Neural cell (in vitro differentiated cells): Measurements from ENCODE around the gene ZNF292. TPM values are rescaled to one million over a fixed set of nuclear protein-coding genes. Genes with fewer than 3 reads are reported as not detected.
"Not testable (repeated sequence)": the region's sequence is repeated elsewhere in the genome, so short reads cannot be mapped to it uniquely, and the experiment has no call there.

ENCODE experiments used
- H2AFZ ChIP-seq: fragments of 200-600, 300-800 bp; sonication (generic), shearing (Covaris generic); 2 replicates; pipeline ENCODE4 v1.6.0; 2014; ENCODE audit warnings: low read depth, mild to moderate bottlenecking, antibody characterized with exemption, low read length, moderate library complexity
- H3F3A ChIP-seq: fragments of 200-600 bp; shearing (Covaris generic); 2 replicates; pipeline ENCODE4 v1.6.1; 2016; ENCODE audit warnings: mild to moderate bottlenecking, moderate library complexity, mixed read lengths, antibody characterized with exemption, low read length; ENCODE audit not compliant: insufficient read depth, poor library complexity, severe bottlenecking
- H3K27ac ChIP-seq: fragments of 200-600, 300-800 bp; sonication (generic), shearing (Covaris generic); 2 replicates; pipeline ENCODE4 v1.5.1; 2014; ENCODE audit warnings: mild to moderate bottlenecking, low read length, moderate library complexity
- H3K27me3 ChIP-seq: fragments of 300-800, 200-600 bp; sonication (generic), shearing (Covaris generic); 2 replicates; pipeline ENCODE4 v1.6.0; 2014; ENCODE audit warnings: mild to moderate bottlenecking, low read depth, low read length, moderate library complexity; ENCODE audit not compliant: insufficient read depth
- H3K36me3 ChIP-seq: fragments of 300-800, 200-600 bp; sonication (generic), shearing (Covaris generic); 2 replicates; pipeline ENCODE4 v1.5.1; 2014; ENCODE audit warnings: mild to moderate bottlenecking, antibody characterized with exemption, low read length, moderate library complexity; ENCODE audit not compliant: insufficient read depth
- H3K4me2 ChIP-seq: fragments of 300-800, 200-600 bp; sonication (generic), shearing (Covaris generic); 2 replicates; pipeline ENCODE4 v1.6.0; 2014; ENCODE audit warnings: mild to moderate bottlenecking, low read length
- H3K4me3 ChIP-seq: fragments of 300-800, 200-600 bp; sonication (generic), shearing (Covaris generic); 2 replicates; pipeline ENCODE4 v1.5.1; 2014; ENCODE audit warnings: mild to moderate bottlenecking, low read length, moderate library complexity
- H3K79me2 ChIP-seq: fragments of 200-600 bp; shearing (Covaris generic); replicated peaks from 2 replicates; pipeline ENCODE4 v1.6.0; 2014; ENCODE audit warnings: mild to moderate bottlenecking, low read length, moderate library complexity; ENCODE audit not compliant: insufficient read depth
- H3K9ac ChIP-seq: fragments of 300-800, 200-600 bp; sonication (generic), shearing (Covaris generic); 2 replicates; pipeline ENCODE4 v1.6.1; 2016; ENCODE audit warnings: mild to moderate bottlenecking, low read length, mixed read lengths
- H3K9me2 ChIP-seq: fragments of 200-600 bp; shearing (Covaris generic); 2 replicates; pipeline ENCODE4 v1.6.1; 2016; ENCODE audit warnings: mild to moderate bottlenecking, low read length, mixed read lengths; ENCODE audit not compliant: insufficient read depth
- H3K9me3 ChIP-seq: fragments of 200-600, 300-800 bp; sonication (generic), shearing (Covaris generic); 2 replicates; pipeline ENCODE4 v1.6.1; 2016; ENCODE audit warnings: mild to moderate bottlenecking, mixed run types, low read length, moderate library complexity, mixed read lengths
- H4K20me1 ChIP-seq: fragments of 200-600 bp; shearing (Covaris generic); 2 replicates; pipeline ENCODE4 v1.6.1; 2016; ENCODE audit warnings: mild to moderate bottlenecking, mixed run types; ENCODE audit not compliant: insufficient read depth
- EP300 ChIP-seq: fragments of 450-650 bp; conservative IDR thresholded peaks from 2 replicates; pipeline ENCODE4 v1.6.1; 2014; ENCODE audit warnings: antibody characterized with exemption, mild to moderate bottlenecking, moderate library complexity; ENCODE audit not compliant: poor library complexity, severe bottlenecking
- EZH2 ChIP-seq: fragments of 200-600, 300-800 bp; shearing (Covaris generic), sonication (generic); IDR thresholded peaks from 2 replicates; pipeline ENCODE4 v1.6.1; 2014; ENCODE audit warnings: antibody characterized with exemption, low read length, borderline replicate concordance, mild to moderate bottlenecking; ENCODE audit not compliant: insufficient read depth, poor library complexity, severe bottlenecking
- MXI1 ChIP-seq: fragments of 450-650 bp; conservative IDR thresholded peaks from 2 replicates; pipeline ENCODE4 v1.6.1; 2014; ENCODE audit warnings: antibody characterized with exemption, mild to moderate bottlenecking; ENCODE audit not compliant: poor library complexity, severe bottlenecking
- POLR2AphosphoS5 ChIP-seq: IDR thresholded peaks from 2 replicates; pipeline ENCODE4 v1.6.1; 2012
- RAD21 ChIP-seq: fragments of 450-650 bp; conservative IDR thresholded peaks from 2 replicates; pipeline ENCODE4 v1.6.1; 2014; ENCODE audit warnings: antibody characterized with exemption, mild to moderate bottlenecking, moderate library complexity
- SMC3 ChIP-seq: fragments of 450-650 bp; conservative IDR thresholded peaks from 2 replicates; pipeline ENCODE4 v1.6.1; 2014; ENCODE audit warnings: antibody characterized with exemption, mild to moderate bottlenecking, moderate library complexity; ENCODE audit not compliant: poor library complexity
- TAF1 ChIP-seq: IDR thresholded peaks from 2 replicates; pipeline ENCODE4 v1.6.1; 2012; ENCODE audit warnings: low read depth
- polyA plus RNA-seq: library from polyadenylated mRNA; depleted of rRNA; stranded (reverse); fragments of >200 nt; gene quantifications from 2 replicates; pipeline ENCODE4 v1.2.3, GENCODE V29; 2014
- TF ChIP-seq, protein P1 (sequence below): fragments of 450-650 bp; IDR thresholded peaks from 2 replicates; pipeline ENCODE4 v1.5.1; 2014; ENCODE audit warnings: antibody characterized with exemption, mild to moderate bottlenecking, moderate library complexity; ENCODE audit not compliant: poor library complexity, severe bottlenecking
- TF ChIP-seq, protein P2 (sequence below): IDR thresholded peaks from 2 replicates; pipeline ENCODE4 v1.6.1; 2012; ENCODE audit warnings: borderline replicate concordance

ZNF292 gene
- polyA plus RNA-seq, 1 donor from 2014 or later, result 29.8 TPM

DNA sequence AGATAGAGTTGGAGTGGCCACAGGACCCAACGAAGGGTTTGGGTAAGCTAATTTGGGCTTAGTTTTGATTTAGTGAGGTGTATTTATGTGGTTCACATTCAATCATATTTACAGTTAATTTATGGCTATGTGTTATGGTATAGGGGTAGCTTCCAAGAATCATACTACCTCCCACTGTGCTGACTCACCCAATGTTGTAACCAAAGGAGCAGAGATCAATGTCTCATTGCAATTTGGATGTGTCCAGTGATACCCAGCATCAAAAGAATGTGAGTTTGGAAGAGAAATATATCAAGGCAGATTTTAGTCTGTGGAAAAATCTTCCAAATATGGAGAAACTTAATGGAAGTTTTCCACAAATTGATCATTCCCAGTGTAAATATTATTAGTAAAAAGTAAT lies 141.8 kb downstream of the ZNF292 start:
- no peak overlapping the region for H3K27ac ChIP-seq
- no peaks in the 10 kb centered on the region for H3K9me2 ChIP-seq
- no peaks in the 10 kb centered on the region for H4K20me1 ChIP-seq
- no peaks in the 10 kb centered on the region for H3K27me3 ChIP-seq
- no peaks in the 10 kb centered on the region for H3K36me3 ChIP-seq
- TF ChIP-seq POLR2AphosphoS5 (no peak), TAF1 (no peak), SMC3 (no peak), MXI1 (no peak), RAD21 (no peak), EZH2 (no peak), EP300 (no peak)
- TF ChIP-seq, protein P1, sequence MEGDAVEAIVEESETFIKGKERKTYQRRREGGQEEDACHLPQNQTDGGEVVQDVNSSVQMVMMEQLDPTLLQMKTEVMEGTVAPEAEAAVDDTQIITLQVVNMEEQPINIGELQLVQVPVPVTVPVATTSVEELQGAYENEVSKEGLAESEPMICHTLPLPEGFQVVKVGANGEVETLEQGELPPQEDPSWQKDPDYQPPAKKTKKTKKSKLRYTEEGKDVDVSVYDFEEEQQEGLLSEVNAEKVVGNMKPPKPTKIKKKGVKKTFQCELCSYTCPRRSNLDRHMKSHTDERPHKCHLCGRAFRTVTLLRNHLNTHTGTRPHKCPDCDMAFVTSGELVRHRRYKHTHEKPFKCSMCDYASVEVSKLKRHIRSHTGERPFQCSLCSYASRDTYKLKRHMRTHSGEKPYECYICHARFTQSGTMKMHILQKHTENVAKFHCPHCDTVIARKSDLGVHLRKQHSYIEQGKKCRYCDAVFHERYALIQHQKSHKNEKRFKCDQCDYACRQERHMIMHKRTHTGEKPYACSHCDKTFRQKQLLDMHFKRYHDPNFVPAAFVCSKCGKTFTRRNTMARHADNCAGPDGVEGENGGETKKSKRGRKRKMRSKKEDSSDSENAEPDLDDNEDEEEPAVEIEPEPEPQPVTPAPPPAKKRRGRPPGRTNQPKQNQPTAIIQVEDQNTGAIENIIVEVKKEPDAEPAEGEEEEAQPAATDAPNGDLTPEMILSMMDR, result no peak
- TF ChIP-seq, protein P2, sequence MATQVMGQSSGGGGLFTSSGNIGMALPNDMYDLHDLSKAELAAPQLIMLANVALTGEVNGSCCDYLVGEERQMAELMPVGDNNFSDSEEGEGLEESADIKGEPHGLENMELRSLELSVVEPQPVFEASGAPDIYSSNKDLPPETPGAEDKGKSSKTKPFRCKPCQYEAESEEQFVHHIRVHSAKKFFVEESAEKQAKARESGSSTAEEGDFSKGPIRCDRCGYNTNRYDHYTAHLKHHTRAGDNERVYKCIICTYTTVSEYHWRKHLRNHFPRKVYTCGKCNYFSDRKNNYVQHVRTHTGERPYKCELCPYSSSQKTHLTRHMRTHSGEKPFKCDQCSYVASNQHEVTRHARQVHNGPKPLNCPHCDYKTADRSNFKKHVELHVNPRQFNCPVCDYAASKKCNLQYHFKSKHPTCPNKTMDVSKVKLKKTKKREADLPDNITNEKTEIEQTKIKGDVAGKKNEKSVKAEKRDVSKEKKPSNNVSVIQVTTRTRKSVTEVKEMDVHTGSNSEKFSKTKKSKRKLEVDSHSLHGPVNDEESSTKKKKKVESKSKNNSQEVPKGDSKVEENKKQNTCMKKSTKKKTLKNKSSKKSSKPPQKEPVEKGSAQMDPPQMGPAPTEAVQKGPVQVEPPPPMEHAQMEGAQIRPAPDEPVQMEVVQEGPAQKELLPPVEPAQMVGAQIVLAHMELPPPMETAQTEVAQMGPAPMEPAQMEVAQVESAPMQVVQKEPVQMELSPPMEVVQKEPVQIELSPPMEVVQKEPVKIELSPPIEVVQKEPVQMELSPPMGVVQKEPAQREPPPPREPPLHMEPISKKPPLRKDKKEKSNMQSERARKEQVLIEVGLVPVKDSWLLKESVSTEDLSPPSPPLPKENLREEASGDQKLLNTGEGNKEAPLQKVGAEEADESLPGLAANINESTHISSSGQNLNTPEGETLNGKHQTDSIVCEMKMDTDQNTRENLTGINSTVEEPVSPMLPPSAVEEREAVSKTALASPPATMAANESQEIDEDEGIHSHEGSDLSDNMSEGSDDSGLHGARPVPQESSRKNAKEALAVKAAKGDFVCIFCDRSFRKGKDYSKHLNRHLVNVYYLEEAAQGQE, result no peak
- no peaks in the 10 kb centered on the region for H3F3A ChIP-seq
- no peak overlapping the region for H2AFZ ChIP-seq
- H3K4me3 ChIP-seq, result no peak overlapping the region
- H3K79me2 ChIP-seq, result no peaks in the 10 kb centered on the region
- H3K4me2 ChIP-seq, result no peak overlapping the region
- H3K9ac ChIP-seq, result no peak overlapping the region
- H3K9me3 ChIP-seq, result no peaks in the 10 kb centered on the region

DNA sequence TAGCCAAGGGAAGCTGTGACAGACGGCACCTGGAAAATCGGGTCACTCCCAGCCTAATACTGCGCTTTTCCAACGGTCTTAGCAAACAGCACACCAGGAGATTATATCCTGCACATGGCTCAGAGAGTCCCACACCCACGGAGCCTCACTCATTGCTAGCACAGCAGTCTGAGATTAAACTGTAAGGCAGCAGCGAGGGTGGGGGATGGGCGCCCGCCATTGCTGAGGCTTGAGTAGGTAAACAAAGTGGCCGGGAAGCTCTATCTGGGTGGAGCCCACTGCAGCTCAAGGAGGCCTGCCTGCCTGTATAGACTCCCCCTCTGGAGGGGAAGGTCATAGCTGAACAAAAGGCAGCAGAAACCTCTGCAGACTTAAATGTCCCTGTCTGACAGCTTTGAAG lies 145.9 kb downstream of the ZNF292 start:
- not testable (repeated sequence) for H3K9ac ChIP-seq, H3K4me3 ChIP-seq, H3K9me3 ChIP-seq, H2AFZ ChIP-seq, H3F3A ChIP-seq, H3K79me2 ChIP-seq, H4K20me1 ChIP-seq, H3K27ac ChIP-seq, H3K9me2 ChIP-seq, H3K36me3 ChIP-seq, H3K27me3 ChIP-seq, H3K4me2 ChIP-seq

DNA sequence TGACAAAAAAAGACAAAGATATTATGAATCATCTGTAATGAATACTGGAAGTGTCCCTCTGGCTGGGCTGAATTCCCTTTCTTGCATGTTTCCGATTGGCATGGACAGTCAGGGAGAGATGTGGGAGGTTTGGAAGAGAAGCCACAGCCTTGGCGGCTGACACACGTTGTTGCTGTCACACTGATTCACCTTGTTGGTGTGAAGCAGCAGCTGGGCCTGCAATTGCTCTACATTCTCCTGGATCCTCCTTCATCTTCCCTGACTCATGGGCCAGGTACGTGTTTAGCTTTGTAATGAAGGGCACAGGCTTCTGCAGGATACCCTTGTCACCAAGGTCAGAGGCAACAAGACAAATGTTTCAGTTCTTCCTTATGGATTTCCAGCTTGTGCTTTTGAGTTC lies 153.6 kb downstream of the ZNF292 start:
- no peaks in the 10 kb centered on the region for H3F3A ChIP-seq
- no peaks in the 10 kb centered on the region for H3K27me3 ChIP-seq
- no peak overlapping the region for H3K4me3 ChIP-seq
- no peaks in the 10 kb centered on the region for H3K36me3 ChIP-seq
- no peak overlapping the region for H3K4me2 ChIP-seq
- H3K79me2 ChIP-seq, result no peaks in the 10 kb centered on the region
- H4K20me1 ChIP-seq, result no peaks in the 10 kb centered on the region
- no peaks in the 10 kb centered on the region for H3K9me2 ChIP-seq
- no peaks in the 10 kb centered on the region for H3K9me3 ChIP-seq
- no peak overlapping the region for H3K27ac ChIP-seq
- TF ChIP-seq RAD21 (no peak), TAF1 (no peak), SMC3 (no peak), POLR2AphosphoS5 (no peak), MXI1 (no peak), EZH2 (no peak), EP300 (no peak)
- TF ChIP-seq, protein P1, result no peak
- TF ChIP-seq, protein P2, result no peak
- H2AFZ ChIP-seq, result no peak overlapping the region
- H3K9ac ChIP-seq, result no peak overlapping the region
